Activated T-helper 2 cell treated with anti-CD3 and anti-CD28 coated beads, Interferon-gamma antibody, Interleukin-2, Interleukin-4, amounts not matched to agents 10 μg/mL and 5 μg/mL and 100 μg/mL, durations not matched to agents 14 hours and 24 hours and 36 hours (primary cell): Measurements from ENCODE around the gene NVL. TPM values are rescaled to one million over a fixed set of nuclear protein-coding genes. Genes with fewer than 3 reads are reported as not detected.
A peak's percentile ranks its signal among the peaks of the same experiment; 100 is the strongest.
"Not testable (repeated sequence)": the region's sequence is repeated elsewhere in the genome, so short reads cannot be mapped to it uniquely, and the experiment has no call there.

Experiments
- DNase-seq: peaks from one replicate; pipeline ENCODE4 v3.0.0; 2021; ENCODE audit warnings: low spot score
- H3K27ac Mint-ChIP-seq: one replicate; pipeline ENCODE4 v1.8.0; 2021; ENCODE audit warnings: mixed read lengths
- H3K27me3 Mint-ChIP-seq: one replicate; pipeline ENCODE4 v1.8.0; 2021; ENCODE audit warnings: low read depth, mixed read lengths
- H3K36me3 Mint-ChIP-seq: one replicate; pipeline ENCODE4 v1.8.0; 2021; ENCODE audit warnings: low read depth, mixed read lengths
- H3K4me1 Mint-ChIP-seq: one replicate; pipeline ENCODE4 v1.8.0; 2021; ENCODE audit warnings: low read depth, mixed read lengths
- H3K4me3 Mint-ChIP-seq: one replicate; pipeline ENCODE4 v1.8.0; 2021; ENCODE audit warnings: low read depth, mild to moderate bottlenecking, moderate library complexity, mixed read lengths
- H3K9me3 Mint-ChIP-seq: one replicate; pipeline ENCODE4 v1.8.0; 2021; ENCODE audit warnings: mixed read lengths
- intact Hi-C: fragments of 100-400 bp; cut with micrococcal nuclease; formaldehyde crosslinking; loops from one replicate; pipeline ENCODE4 v1.15.1; 2023
- total RNA-seq: library from RNA; stranded (reverse); gene quantifications from 2 replicates; pipeline ENCODE4 v1.2.3, GENCODE V29; 2022

NVL gene
- total RNA-seq, 1 donor from 2014 or later, result 39.0 TPM

- intact Hi-C loops, result no loop called here
- Mint-ChIP-seq H3K9me3 (no peaks in the 10 kb centered on the region), H3K4me1 (peaks cover 5% of the 10 kb centered on the region), H3K4me3 (no peak overlapping the region), H3K27ac (no peak overlapping the region), H3K36me3 (no peaks in the 10 kb centered on the region), H3K27me3 (no peaks in the 10 kb centered on the region)
- no peak for DNase-seq
Measured at GRCh38 chr1:224212618-224213061, 117.3 kb downstream of the NVL start.

DNA sequence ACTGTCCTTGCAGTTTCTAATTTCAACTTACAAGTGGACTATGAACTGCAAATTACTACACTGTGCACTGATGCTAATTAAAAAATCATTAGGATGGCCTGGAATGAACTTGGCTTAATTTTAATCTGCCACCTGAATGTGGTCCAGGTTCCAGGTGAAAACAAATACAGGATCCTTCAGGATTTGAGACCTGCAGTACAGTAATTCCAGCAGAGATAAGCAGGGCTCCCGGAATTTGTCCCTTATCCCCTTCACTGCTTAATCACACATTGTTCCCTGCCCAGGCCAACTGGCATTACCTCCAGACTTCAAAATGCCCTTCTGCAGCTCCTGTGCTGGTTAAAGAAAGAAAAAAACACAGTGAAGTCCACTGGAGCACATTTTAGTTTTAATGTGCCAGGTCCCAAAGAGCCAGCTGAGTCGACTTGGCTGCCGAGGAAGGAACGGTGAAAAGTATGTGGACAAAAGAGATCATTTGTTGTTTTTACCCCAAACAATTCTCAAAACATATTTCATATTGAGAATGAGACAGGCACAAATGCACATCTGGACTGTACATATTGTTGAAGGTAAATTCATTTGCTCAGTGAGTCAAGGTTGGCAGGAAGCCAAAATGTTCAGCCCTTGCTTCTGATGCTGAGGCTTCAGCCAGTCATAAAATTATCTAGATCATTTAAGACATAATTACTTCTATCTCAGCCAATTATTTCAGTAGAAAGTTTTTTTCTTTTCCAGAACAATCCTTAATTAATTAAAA lies 118.6 kb downstream of the NVL start:
- intact Hi-C loops, result no loop called here
- Mint-ChIP-seq H3K27ac (no peak overlapping the region), H3K27me3 (no peaks in the 10 kb centered on the region), H3K4me3 (no peak overlapping the region), H3K36me3 (no peaks in the 10 kb centered on the region), H3K9me3 (no peaks in the 10 kb centered on the region), H3K4me1 (peaks cover 5% of the 10 kb centered on the region)
- no peak for DNase-seq

GRCh38 chr1:224205931-224206538 lies 123.9 kb downstream of the NVL start:
- intact Hi-C loops, result loop anchor here (1.0 to 5.0 kb wide), 3 partner anchors 23 to 61 kb away; partner anchors contain the start of gene DEGS1
- H3K27me3 Mint-ChIP-seq, H3K9me3 Mint-ChIP-seq, H3K36me3 Mint-ChIP-seq, H3K4me3 Mint-ChIP-seq, DNase-seq: not testable (repeated sequence)
- Mint-ChIP-seq H3K27ac (peak overlapping the region; percentile 87), H3K4me1 (peaks cover 13% of the 10 kb centered on the region)

DNA sequence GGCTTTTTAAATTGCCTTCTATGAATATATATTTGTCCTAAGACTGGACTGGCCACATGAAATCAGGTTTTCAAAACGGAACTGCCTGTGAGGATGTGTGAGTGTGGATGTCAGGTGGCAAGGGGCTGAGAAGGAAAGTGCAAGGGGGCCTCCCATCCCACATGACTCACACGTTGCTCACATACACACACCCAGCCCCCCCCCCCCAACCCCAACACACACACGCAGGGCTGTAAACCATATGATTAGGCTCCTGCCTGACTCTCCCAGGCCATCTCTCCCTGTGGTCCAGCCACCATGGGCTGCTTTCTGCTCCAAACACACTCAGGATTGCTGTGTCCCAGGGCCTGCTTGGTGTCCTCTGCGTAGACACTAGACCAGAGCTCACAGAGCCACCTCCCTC lies 124.5 kb downstream of the NVL start:
- H3K4me3 Mint-ChIP-seq, result peak overlapping the region; percentile 45
- H3K27me3 Mint-ChIP-seq, result no peaks in the 10 kb centered on the region
- H3K9me3 Mint-ChIP-seq, result no peaks in the 10 kb centered on the region
- no peaks in the 10 kb centered on the region for H3K36me3 Mint-ChIP-seq
- peak overlapping the region; percentile 87 for H3K27ac Mint-ChIP-seq
- intact Hi-C loops, result loop anchor here (1.0 to 5.0 kb wide), 3 partner anchors 23 to 62 kb away; partner anchors contain the start of gene DEGS1
- DNase-seq, result no peak
- H3K4me1 Mint-ChIP-seq, result peaks cover 13% of the 10 kb centered on the region

GRCh38 chr1:224203243-224204016 lies 126.5 kb downstream of the NVL start:
- intact Hi-C loops, result loop anchor here (2.0 kb wide), 1 partner anchor 21 kb away; the partner anchor contains the start of gene DEGS1

GRCh38 chr1:224201853-224202252 lies 128.1 kb downstream of the NVL start:
- H3K9me3 Mint-ChIP-seq, result no peaks in the 10 kb centered on the region
- no peak overlapping the region for H3K27ac Mint-ChIP-seq
- peaks cover 4% of the 10 kb centered on the region for H3K36me3 Mint-ChIP-seq
- no peaks in the 10 kb centered on the region for H3K27me3 Mint-ChIP-seq
- DNase-seq, result no peak
- no peak overlapping the region for H3K4me3 Mint-ChIP-seq
- intact Hi-C loops, result no loop called here
- H3K4me1 Mint-ChIP-seq, result peaks cover 16% of the 10 kb centered on the region

More at GRCh38 chr1:224203243-224204016, 126.5 kb downstream of the NVL start:
- H3K4me1 Mint-ChIP-seq, result peaks cover 13% of the 10 kb centered on the region
- no peak overlapping the region for H3K4me3 Mint-ChIP-seq
- H3K27ac Mint-ChIP-seq, result no peak overlapping the region
- DNase-seq, result no peak
- H3K27me3 Mint-ChIP-seq, result no peaks in the 10 kb centered on the region
- H3K36me3 Mint-ChIP-seq, result no peaks in the 10 kb centered on the region
- no peaks in the 10 kb centered on the region for H3K9me3 Mint-ChIP-seq

DNA sequence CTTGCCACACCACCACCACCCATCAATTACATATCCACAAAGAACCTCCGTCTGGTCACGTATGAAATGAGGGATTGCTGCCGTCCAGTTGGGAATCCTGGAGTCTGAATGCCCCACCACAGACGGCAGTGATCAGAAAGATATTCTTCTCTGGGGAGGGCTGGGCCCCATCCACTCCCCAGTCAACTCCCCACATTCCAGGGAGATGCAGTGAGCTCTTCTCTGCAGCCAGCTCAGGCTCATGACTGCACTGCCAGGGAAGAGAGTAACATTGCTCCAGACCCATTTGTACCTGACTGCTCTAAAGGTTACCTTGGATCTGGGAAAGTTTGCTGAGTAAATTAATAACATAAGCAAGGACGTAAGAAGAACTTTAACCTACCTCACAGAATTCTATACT lies 128.6 kb downstream of the NVL start:
- no peaks in the 10 kb centered on the region for H3K27me3 Mint-ChIP-seq
- no peak overlapping the region for H3K4me3 Mint-ChIP-seq
- H3K27ac Mint-ChIP-seq, result no peak overlapping the region
- no peaks in the 10 kb centered on the region for H3K9me3 Mint-ChIP-seq
- peaks cover 16% of the 10 kb centered on the region for H3K4me1 Mint-ChIP-seq
- DNase-seq, result no peak
- intact Hi-C loops, result no loop called here
- H3K36me3 Mint-ChIP-seq, result peaks cover 4% of the 10 kb centered on the region

GRCh38 chr1:224199679-224200078 lies 130.3 kb downstream of the NVL start:
- intact Hi-C loops, result no loop called here
- Mint-ChIP-seq H3K27me3 (no peaks in the 10 kb centered on the region), H3K4me3 (no peak overlapping the region), H3K9me3 (no peaks in the 10 kb centered on the region), H3K27ac (no peak overlapping the region), H3K4me1 (peaks cover 9% of the 10 kb centered on the region), H3K36me3 (peaks cover 11% of the 10 kb centered on the region)
- no peak for DNase-seq

DNA sequence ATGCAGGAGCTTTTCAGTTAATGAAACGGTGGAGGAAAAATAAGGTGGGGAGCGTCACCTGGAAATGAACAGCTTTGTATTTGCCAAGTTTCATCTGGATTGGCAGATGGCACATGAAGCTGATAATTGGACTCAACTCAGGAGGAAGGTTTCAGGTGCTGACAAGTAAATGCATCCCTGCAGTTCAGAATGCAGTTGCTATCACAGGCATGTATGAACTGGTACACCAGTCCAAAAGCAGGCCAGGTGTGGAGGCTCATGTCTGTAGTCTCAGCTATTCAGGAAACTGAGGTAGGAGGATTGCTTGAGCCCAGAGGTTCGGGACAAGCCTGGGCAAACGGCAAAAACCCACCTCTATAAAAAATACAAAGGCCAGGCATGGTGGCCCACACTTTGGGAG lies 131.4 kb downstream of the NVL start:
- H3K36me3 Mint-ChIP-seq, result peaks cover 19% of the 10 kb centered on the region
- no peak overlapping the region for H3K27ac Mint-ChIP-seq
- no peaks in the 10 kb centered on the region for H3K27me3 Mint-ChIP-seq
- H3K4me3 Mint-ChIP-seq, result no peak overlapping the region
- no peak for DNase-seq
- H3K9me3 Mint-ChIP-seq, result no peaks in the 10 kb centered on the region
- intact Hi-C loops, result no loop called here
- peaks cover 7% of the 10 kb centered on the region for H3K4me1 Mint-ChIP-seq

DNA sequence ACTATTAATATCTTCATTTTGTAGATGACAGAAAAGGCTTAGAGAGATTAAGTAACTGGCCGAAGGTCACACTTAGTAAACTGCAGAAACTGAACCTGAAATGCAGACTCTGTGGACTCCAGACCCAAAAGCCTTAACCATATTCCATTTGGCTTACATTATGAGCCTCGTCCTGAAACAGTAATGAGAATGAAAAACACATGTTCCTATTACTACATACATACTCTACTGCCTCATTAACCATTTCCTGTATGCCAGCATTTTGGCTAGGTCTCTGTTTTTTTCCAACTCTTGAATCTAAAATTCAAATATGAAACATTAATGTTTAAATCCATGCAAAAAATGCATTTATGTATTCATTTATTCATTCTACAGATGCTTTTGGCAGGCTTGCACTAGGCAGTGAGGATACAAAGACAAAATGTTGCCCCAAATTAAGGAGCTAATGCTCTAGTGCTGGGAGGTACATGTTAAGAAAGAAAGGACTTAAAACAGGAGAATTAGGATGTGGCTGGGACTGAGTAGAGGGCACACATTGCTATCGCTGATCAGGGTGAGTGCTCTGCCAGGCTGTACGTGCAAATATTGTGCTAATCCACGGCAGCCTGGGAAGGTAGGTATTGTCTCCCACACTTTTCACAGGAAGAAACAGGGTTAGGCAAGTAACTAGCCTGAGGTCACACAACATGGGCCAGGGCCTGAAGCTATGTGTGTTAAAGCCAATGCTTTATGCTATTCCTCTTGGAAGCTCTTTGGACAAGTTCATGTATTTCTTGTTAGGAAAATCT lies 133.0 kb downstream of the NVL start:
- Mint-ChIP-seq H3K4me1 (peaks cover 11% of the 10 kb centered on the region), H3K36me3 (peaks cover 29% of the 10 kb centered on the region), H3K27ac (no peak overlapping the region), H3K27me3 (no peaks in the 10 kb centered on the region), H3K9me3 (no peaks in the 10 kb centered on the region), H3K4me3 (no peak overlapping the region)
- no peak for DNase-seq
- intact Hi-C loops, result no loop called here

- intact Hi-C loops, result loop anchor here (2.0 kb wide), 1 partner anchor 73 kb away; no protein-coding TSS in a partner anchor
- DNase-seq, result no peak
- Mint-ChIP-seq H3K27me3 (no peaks in the 10 kb centered on the region), H3K36me3 (peaks cover 47% of the 10 kb centered on the region), H3K27ac (no peak overlapping the region), H3K9me3 (no peaks in the 10 kb centered on the region), H3K4me1 (peaks cover 24% of the 10 kb centered on the region), H3K4me3 (no peak overlapping the region)
Measured at GRCh38 chr1:224193319-224193966, 136.5 kb downstream of the NVL start.
